K562 (cell line): Measurements from ENCODE around the gene COQ8B. TPM values are rescaled to one million over a fixed set of nuclear protein-coding genes. Genes with fewer than 3 reads are reported as not detected.

Experiments
- CSDE1 ChIP-seq, 2 experiments: fragments of 450-650 bp; IDR thresholded peaks; 2 replicates each; pipeline ENCODE4 v1.6.1; 2016; ENCODE audit warnings: mild to moderate bottlenecking in 1 of 2
- ELF2 ChIP-seq: fragments of 250-450 bp; sonication (Bioruptor Pico); IDR thresholded peaks from 2 replicates; pipeline ENCODE4 v1.5.0; 2021; ENCODE audit warnings: mild to moderate bottlenecking
- ELF4 ChIP-seq: fragments of 450-650 bp; formaldehyde crosslinking; IDR thresholded peaks from 2 replicates; pipeline ENCODE4 v1.4.0; 2022; ENCODE audit warnings: missing genetic modification characterization
- HOXB6 ChIP-seq: fragments of 250-450 bp; sonication (Bioruptor Pico); IDR thresholded peaks from 2 replicates; pipeline ENCODE4 v1.5.1; 2022; ENCODE audit warnings: mild to moderate bottlenecking, borderline replicate concordance
- JUNB ChIP-seq: fragments of 450-650 bp; formaldehyde crosslinking; conservative IDR thresholded peaks from 2 replicates; pipeline ENCODE4 v1.4.0; 2020; ENCODE audit warnings: mild to moderate bottlenecking
- MYBL2 ChIP-seq, 2 experiments: fragments of 450-650 bp in 1 of 2; sonication (generic) in 1 of 2; formaldehyde crosslinking in 1 of 2; IDR thresholded peaks; 2 replicates each; pipeline versions ENCODE4 v1.6.1 to v1.8.1; 2017 to 2022; ENCODE audit warnings: borderline replicate concordance in 1 of 2, inconsistent platforms in 1 of 2, low read depth in 1 of 2, mild to moderate bottlenecking in 1 of 2, missing genetic modification reagents in 1 of 2, moderate library complexity in 1 of 2
- NR2C2 ChIP-seq, 2 experiments: fragments of 200-800 bp in 1 of 2; sonication (Bioruptor generic) in 1 of 2; sonication (generic) in 1 of 2; formaldehyde crosslinking in 1 of 2; IDR thresholded peaks; 2 replicates each; pipeline versions ENCODE4 v1.6.1 to v1.8.0; 2016 to 2022; ENCODE audit warnings: mild to moderate bottlenecking in 1 of 2, missing compliant biosample characterization in 1 of 2, missing genetic modification characterization in 1 of 2, missing genetic modification reagents in 1 of 2
- NRF1 ChIP-seq, 2 experiments: fragments of 450-650 bp; IDR thresholded peaks in 1 of 2; conservative IDR thresholded peaks in 1 of 2; 2 replicates each; pipeline ENCODE4 v1.6.1; 2014; ENCODE audit warnings: mild to moderate bottlenecking in 2 of 2
- PPARD ChIP-seq: fragments of 250-450 bp; sonication (Bioruptor Pico); IDR thresholded peaks from 2 replicates; pipeline ENCODE4 v1.8.0; 2022; ENCODE audit warnings: inconsistent platforms, mild to moderate bottlenecking, moderate library complexity
- RBM39 ChIP-seq: fragments of 200-400 bp; formaldehyde crosslinking; optimal IDR thresholded peaks from 2 replicates; pipeline ENCODE3; 2018; ENCODE audit warnings: low read depth, low read length
- SMAD3 ChIP-seq: fragments of 450-650 bp; formaldehyde crosslinking; conservative IDR thresholded peaks from 2 replicates; pipeline ENCODE4 v1.4.0; 2020; ENCODE audit warnings: mild to moderate bottlenecking
- SPI1 ChIP-seq: IDR thresholded peaks from 2 replicates; pipeline ENCODE4 v1.6.1; 2011; ENCODE audit warnings: low read depth, low read length, control low read depth, borderline replicate concordance
- ZNF436 ChIP-seq: fragments of 250-450, 450-650 bp; sonication (Bioruptor Pico); formaldehyde crosslinking; IDR thresholded peaks from 2 replicates; pipeline ENCODE4 v1.7.0; 2020; ENCODE audit warnings: mild to moderate bottlenecking
- ZNF586 ChIP-seq: fragments of 450-650 bp; formaldehyde crosslinking; conservative IDR thresholded peaks from 2 replicates; pipeline ENCODE4 v1.4.0; 2020; ENCODE audit warnings: mild to moderate bottlenecking, moderate library complexity
- ZNF778 ChIP-seq: fragments of 450-650 bp; formaldehyde crosslinking; IDR thresholded peaks from 2 replicates; pipeline ENCODE4 v1.4.0; 2020; ENCODE audit warnings: mild to moderate bottlenecking, moderate library complexity
- polyA plus RNA-seq, 8 experiments: library from polyadenylated mRNA; depleted of rRNA in 4 of 8; stranded (reverse) in 5 of 8; unstranded in 3 of 8; fragments of >200 nt; fragmentation: Nextera tagmentation in 2 of 8; fragmentation: Illumina TruSeq in 1 of 8; extraction: Ambion mirVana in 2 of 8; extraction: Trizol in 1 of 8; gene quantifications; 2 replicates each; pipeline versions ENCODE4 v1.2.1 to v1.2.3, GENCODE V29; 2011 to 2014; ENCODE audit warnings: inconsistent platforms in 1 of 8, missing spikeins in 1 of 8
- total RNA-seq, 7 experiments: library from RNA; depleted of rRNA in 6 of 7; stranded (reverse); fragments of >200 nt in 6 of 7; fragmentation: Illumina TruSeq in 2 of 7; extraction: Trizol in 2 of 7; gene quantifications; 2 replicates each; pipeline versions ENCODE4 v1.2.1 to v1.2.3, GENCODE V29; 2011 to 2021; ENCODE audit warnings: low replicate concordance in 1 of 7
- TF ChIP-seq, protein P1 (sequence below): sonication (generic); formaldehyde crosslinking; IDR thresholded peaks from 2 replicates; pipeline ENCODE4 v1.8.0; 2022; ENCODE audit warnings: mild to moderate bottlenecking, missing genetic modification reagents
- TF ChIP-seq, protein P2 (sequence below): fragments of 450-650 bp; IDR thresholded peaks from 2 replicates; pipeline ENCODE4 v1.6.1; 2016; ENCODE audit warnings: borderline replicate concordance
- TF ChIP-seq, protein P3 (sequence below): sonication (generic); formaldehyde crosslinking; IDR thresholded peaks from 2 replicates; pipeline ENCODE4 v1.8.1; 2022; ENCODE audit warnings: missing genetic modification reagents

The COQ8B gene
- total and polyA plus RNA-seq, 9 of the 15 experiments (the other 6 are each of a cell fraction or from before 2014, with no cell fraction given): 0.41 to 32.3 (median 12.9) TPM

DNA sequence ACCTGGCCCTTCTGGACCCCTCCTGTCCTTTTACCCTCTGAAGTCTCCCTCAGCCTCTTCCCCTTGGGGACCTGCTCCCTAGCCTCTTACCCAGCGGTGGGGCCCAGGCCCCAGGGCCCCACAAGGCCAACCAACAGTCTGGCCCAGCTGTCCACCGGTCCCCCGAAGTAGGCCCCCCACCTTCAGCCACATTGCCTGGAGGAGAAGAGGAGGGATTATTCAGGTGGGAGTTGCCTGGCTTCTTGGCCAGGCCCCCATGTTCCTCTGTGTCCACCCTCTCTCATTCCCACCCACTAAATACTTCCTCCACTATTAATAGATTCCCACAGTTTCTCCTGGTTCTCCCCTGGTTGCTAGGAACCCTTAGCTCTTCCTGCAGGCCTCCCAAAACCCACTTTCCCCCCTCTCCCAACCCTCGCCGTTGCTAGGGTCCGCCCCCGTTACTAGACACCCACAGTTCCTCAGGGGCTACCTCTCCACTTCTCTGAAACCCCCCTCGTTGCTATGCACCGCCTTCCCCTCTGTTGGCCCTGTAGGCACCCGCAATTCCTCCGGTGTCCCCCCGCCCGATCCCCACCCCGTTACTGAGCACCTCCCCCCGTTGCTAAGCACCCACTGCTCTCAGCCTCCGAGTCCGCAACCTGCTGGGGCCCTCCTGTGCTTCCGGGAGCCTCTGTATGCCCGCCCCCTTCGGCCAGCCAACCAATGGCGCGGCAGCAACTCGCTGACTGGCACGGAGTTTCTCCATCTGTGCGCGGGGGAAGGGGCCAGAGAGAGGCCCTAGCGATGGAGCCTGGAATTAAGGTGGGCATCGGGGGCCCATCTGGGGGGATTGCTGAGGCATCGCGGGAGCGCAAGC, 2.0 kb downstream of the COQ8B start (continued):
- TF ChIP-seq ELF4 (CRISPR knock-in tag): no peak
- no peak for TF ChIP-seq ZNF436 (CRISPR knock-in tag)
- TF ChIP-seq JUNB (CRISPR knock-in tag): no peak
- peak; percentile 15 to 24; a peak in 1 of 4 replicates for TF ChIP-seq NRF1 (conservative IDR thresholded peaks at IDR 0.05 in 1 of 2, IDR thresholded peaks at IDR 0.05 in 1 of 2)
- no peak for TF ChIP-seq ZNF778
- no peak for TF ChIP-seq SMAD3
- peak; percentile 88 for TF ChIP-seq ELF2 (CRISPR knock-in tag)
- TF ChIP-seq, protein P1, sequence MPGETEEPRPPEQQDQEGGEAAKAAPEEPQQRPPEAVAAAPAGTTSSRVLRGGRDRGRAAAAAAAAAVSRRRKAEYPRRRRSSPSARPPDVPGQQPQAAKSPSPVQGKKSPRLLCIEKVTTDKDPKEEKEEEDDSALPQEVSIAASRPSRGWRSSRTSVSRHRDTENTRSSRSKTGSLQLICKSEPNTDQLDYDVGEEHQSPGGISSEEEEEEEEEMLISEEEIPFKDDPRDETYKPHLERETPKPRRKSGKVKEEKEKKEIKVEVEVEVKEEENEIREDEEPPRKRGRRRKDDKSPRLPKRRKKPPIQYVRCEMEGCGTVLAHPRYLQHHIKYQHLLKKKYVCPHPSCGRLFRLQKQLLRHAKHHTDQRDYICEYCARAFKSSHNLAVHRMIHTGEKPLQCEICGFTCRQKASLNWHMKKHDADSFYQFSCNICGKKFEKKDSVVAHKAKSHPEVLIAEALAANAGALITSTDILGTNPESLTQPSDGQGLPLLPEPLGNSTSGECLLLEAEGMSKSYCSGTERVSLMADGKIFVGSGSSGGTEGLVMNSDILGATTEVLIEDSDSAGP: no peak
- TF ChIP-seq HOXB6 (CRISPR knock-in tag): no peak
- TF ChIP-seq, protein P2, sequence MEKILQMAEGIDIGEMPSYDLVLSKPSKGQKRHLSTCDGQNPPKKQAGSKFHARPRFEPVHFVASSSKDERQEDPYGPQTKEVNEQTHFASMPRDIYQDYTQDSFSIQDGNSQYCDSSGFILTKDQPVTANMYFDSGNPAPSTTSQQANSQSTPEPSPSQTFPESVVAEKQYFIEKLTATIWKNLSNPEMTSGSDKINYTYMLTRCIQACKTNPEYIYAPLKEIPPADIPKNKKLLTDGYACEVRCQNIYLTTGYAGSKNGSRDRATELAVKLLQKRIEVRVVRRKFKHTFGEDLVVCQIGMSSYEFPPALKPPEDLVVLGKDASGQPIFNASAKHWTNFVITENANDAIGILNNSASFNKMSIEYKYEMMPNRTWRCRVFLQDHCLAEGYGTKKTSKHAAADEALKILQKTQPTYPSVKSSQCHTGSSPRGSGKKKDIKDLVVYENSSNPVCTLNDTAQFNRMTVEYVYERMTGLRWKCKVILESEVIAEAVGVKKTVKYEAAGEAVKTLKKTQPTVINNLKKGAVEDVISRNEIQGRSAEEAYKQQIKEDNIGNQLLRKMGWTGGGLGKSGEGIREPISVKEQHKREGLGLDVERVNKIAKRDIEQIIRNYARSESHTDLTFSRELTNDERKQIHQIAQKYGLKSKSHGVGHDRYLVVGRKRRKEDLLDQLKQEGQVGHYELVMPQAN: no peak
- 0 out of 2 replicates have a peak, but pooled peaks have one; percentile 11 for TF ChIP-seq NR2C2 (CRISPR knock-in tag; IDR thresholded peaks at IDR 0.05)
- no peak for TF ChIP-seq NR2C2 (tag; IDR thresholded peaks at IDR 0.05)
- TF ChIP-seq CSDE1 (IDR thresholded peaks at IDR 0.05): no peak
- TF ChIP-seq, protein P3, sequence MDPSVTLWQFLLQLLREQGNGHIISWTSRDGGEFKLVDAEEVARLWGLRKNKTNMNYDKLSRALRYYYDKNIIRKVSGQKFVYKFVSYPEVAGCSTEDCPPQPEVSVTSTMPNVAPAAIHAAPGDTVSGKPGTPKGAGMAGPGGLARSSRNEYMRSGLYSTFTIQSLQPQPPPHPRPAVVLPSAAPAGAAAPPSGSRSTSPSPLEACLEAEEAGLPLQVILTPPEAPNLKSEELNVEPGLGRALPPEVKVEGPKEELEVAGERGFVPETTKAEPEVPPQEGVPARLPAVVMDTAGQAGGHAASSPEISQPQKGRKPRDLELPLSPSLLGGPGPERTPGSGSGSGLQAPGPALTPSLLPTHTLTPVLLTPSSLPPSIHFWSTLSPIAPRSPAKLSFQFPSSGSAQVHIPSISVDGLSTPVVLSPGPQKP (CRISPR knock-in tag): no peak
- no peak for TF ChIP-seq MYBL2 (IDR thresholded peaks at IDR 0.05; ENCODE audit: low read depth)
- TF ChIP-seq MYBL2 (CRISPR knock-in tag; IDR thresholded peaks at IDR 0.05; ENCODE audit: borderline replicate concordance): no peak
- TF ChIP-seq RBM39: no peak
- no peak for TF ChIP-seq SPI1
- no peak for TF ChIP-seq PPARD
- no peak for TF ChIP-seq ZNF586 (CRISPR knock-in tag)
